HG02870 (cell line): ENCODE data around the gene PLOD1.
"Not testable (repeated sequence)": the region's sequence is repeated elsewhere in the genome, so short reads cannot be mapped to it uniquely, and the experiment has no call there.

Experiments used
- ATAC-seq: cut with Tn5 transposase; IDR thresholded peaks from one replicate; pipeline ENCODE4 v1.9.1; 2021; ENCODE audit warnings: mild to moderate bottlenecking, moderate library complexity; ENCODE audit not compliant: unreplicated experiment

The PLOD1 gene

GRCh38 chr1:12001996-12002493 lies 67.5 kb downstream of the PLOD1 start:
- no peak for ATAC-seq

GRCh38 chr1:12003762-12004161 lies 69.2 kb downstream of the PLOD1 start:
- no peak for ATAC-seq

GRCh38 chr1:12005488-12006166 lies 71.1 kb downstream of the PLOD1 start:
- ATAC-seq = no peak

GRCh38 chr1:12006167-12006921 lies 71.8 kb downstream of the PLOD1 start:
- no peak for ATAC-seq

GRCh38 chr1:12007204-12007603 lies 72.7 kb downstream of the PLOD1 start:
- no peak for ATAC-seq

- ATAC-seq = not testable (repeated sequence)
Observed at GRCh38 chr1:12008355-12008754, 73.8 kb downstream of the PLOD1 start.

GRCh38 chr1:12009318-12009947 lies 74.9 kb downstream of the PLOD1 start:
- no peak for ATAC-seq

GRCh38 chr1:12010746-12011570 lies 76.4 kb downstream of the PLOD1 start:
- ATAC-seq = no peak

- ATAC-seq = no peak
Observed at GRCh38 chr1:12011998-12012397, 77.5 kb downstream of the PLOD1 start.

GRCh38 chr1:12012560-12013316 lies 78.2 kb downstream of the PLOD1 start:
- no peak for ATAC-seq

GRCh38 chr1:12014141-12014991 lies 79.8 kb downstream of the PLOD1 start:
- no peak for ATAC-seq

- no peak for ATAC-seq
Observed at GRCh38 chr1:12015001-12015491, 80.5 kb downstream of the PLOD1 start.

- no peak for ATAC-seq
Observed at GRCh38 chr1:12015499-12015898, 81.0 kb downstream of the PLOD1 start.

- no peak for ATAC-seq
Observed at GRCh38 chr1:12016182-12016581, 81.7 kb downstream of the PLOD1 start.

- no peak for ATAC-seq
Observed at GRCh38 chr1:12019858-12020509, 85.5 kb downstream of the PLOD1 start.

GRCh38 chr1:12021616-12022015 lies 87.1 kb downstream of the PLOD1 start:
- ATAC-seq = no peak

GRCh38 chr1:12022036-12022435 lies 87.5 kb downstream of the PLOD1 start:
- ATAC-seq = no peak
